K562 (cell line): ENCODE results near the gene ARAP1.

Source experiments
- CTCF ChIP-seq, 3 experiments: IDR thresholded peaks in 2 of 3; conservative IDR thresholded peaks in 1 of 3; 2 replicates each; pipeline ENCODE4 v1.5.1; 2011 to 2012; ENCODE audit warnings: low read length in 3 of 3, mild to moderate bottlenecking in 3 of 3, control low read depth in 2 of 3, improper control_type of control experiment in 1 of 3, inconsistent platforms in 1 of 3, low read depth in 1 of 3, mixed read lengths in 1 of 3, moderate library complexity in 1 of 3; ENCODE audit not compliant: insufficient read depth in 2 of 3
- TAF9B ChIP-seq: fragments of 450-650 bp; IDR thresholded peaks from 2 replicates; pipeline ENCODE4 v1.6.1; 2018; ENCODE audit warnings: mild to moderate bottlenecking; ENCODE audit not compliant: partially characterized antibody

DNA sequence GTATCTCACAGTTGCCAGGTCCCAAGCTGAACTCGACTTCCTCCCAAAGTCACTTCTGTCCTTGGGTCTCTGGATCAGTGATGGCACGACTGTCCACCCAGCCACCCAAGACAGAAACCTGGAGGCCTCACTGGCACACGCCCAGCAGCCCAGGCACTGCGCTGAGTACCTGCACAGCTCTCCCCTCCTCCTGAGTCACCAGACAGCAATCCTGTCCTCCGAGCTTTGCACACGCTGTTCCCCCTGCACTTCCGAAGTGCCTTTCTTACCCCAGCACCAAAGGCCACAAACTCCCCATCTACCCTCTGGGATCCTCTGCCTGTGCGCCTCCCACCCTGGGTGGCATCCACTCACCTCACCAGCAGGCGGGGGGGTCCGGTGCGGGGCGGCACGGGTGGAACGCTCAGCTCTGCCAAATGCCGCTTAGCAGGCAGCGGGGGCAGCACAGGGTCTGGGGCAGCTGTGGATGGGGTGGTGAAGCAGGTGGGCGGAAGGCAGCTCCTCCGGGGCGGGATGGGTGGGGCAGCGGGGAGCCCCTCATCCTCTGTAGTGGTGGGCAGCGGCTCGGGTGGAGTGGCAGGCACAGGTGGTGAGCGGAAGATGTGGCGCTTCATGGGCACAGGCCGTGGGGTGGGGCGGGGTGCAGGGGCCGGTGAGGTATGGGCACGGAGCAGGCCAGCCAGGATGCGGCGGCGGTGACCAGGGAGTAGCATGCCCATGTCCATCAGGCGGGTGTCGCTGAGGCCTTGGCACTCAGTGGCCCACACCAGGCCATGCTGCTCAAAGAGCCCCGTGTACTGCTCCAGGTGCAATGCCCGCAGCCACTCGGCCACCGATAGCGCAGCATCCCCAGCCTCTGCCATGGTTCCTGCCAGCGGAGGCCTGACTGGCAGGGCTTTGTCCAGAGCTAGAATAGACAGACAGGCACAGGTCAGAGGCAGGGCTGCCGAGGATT, 25.7 kb downstream of the ARAP1 start:
- TF ChIP-seq CTCF (IDR thresholded peaks at IDR 0.05 in 2 of 3, conservative IDR thresholded peaks at IDR 0.05 in 1 of 3; ENCODE audit: insufficient read depth in 2 of 3, low read depth in 1 of 3, low read length in 3 of 3) = no peak
- TF ChIP-seq TAF9B = no peak
